H9 (cell line): Measurements from ENCODE around the gene RALGAPA2. TPM values are rescaled to one million over a fixed set of nuclear protein-coding genes. Genes with fewer than 3 reads are reported as not detected.

Experiments
- DNase-seq: peaks from one replicate; pipeline ENCODE4 v3.0.0-alpha.2; 2017
- H2AFZ ChIP-seq: one replicate; pipeline ENCODE4 v1.6.1; 2013; ENCODE audit warnings: mild to moderate bottlenecking, low read length, control low read depth, moderate library complexity
- H2AK5ac ChIP-seq: 2 replicates; pipeline ENCODE4 v1.6.1; 2013; ENCODE audit warnings: low read length, control low read depth, mixed read lengths; ENCODE audit not compliant: insufficient read length
- H2BK120ac ChIP-seq: one replicate; pipeline ENCODE4 v1.6.1; 2013; ENCODE audit warnings: low read depth, mild to moderate bottlenecking, low read length, control low read depth, inconsistent platforms; ENCODE audit not compliant: poor library complexity, severe bottlenecking
- H2BK12ac ChIP-seq: 2 replicates; pipeline ENCODE4 v1.6.1; 2013; ENCODE audit warnings: low read length, control low read depth, mixed read lengths, low read depth; ENCODE audit not compliant: insufficient read length
- H2BK15ac ChIP-seq: 2 replicates; pipeline ENCODE4 v1.6.1; 2013; ENCODE audit warnings: low read depth, low read length, control low read depth
- H2BK20ac ChIP-seq: one replicate; pipeline ENCODE4 v1.6.1; 2013; ENCODE audit warnings: low read depth, mild to moderate bottlenecking, low read length, control low read depth, inconsistent platforms; ENCODE audit not compliant: poor library complexity, severe bottlenecking
- H2BK5ac ChIP-seq: 2 replicates; pipeline ENCODE4 v1.6.1; 2013; ENCODE audit warnings: low read length, control low read depth, mixed read lengths; ENCODE audit not compliant: insufficient read length
- H3K14ac ChIP-seq: 2 replicates; pipeline ENCODE4 v1.6.1; 2013; ENCODE audit warnings: low read length, control low read depth; ENCODE audit not compliant: insufficient read depth
- H3K18ac ChIP-seq: 2 replicates; pipeline ENCODE4 v1.6.1; 2013; ENCODE audit warnings: low read depth, mild to moderate bottlenecking, mixed read lengths, low read length, control low read depth; ENCODE audit not compliant: insufficient read length
- H3K23ac ChIP-seq: 2 replicates; pipeline ENCODE4 v1.6.1; 2013; ENCODE audit warnings: low read length, control low read depth, mixed read lengths, low read depth; ENCODE audit not compliant: insufficient read length
- H3K23me2 ChIP-seq: 2 replicates; pipeline ENCODE4 v1.6.1; 2013; ENCODE audit warnings: low read depth, mild to moderate bottlenecking, mixed read lengths, low read length, control low read depth; ENCODE audit not compliant: insufficient read length, poor library complexity, severe bottlenecking
- H3K27ac ChIP-seq: 2 replicates; pipeline ENCODE4 v1.5.1; 2013; ENCODE audit warnings: low read length, control low read depth, mixed read lengths, low read depth; ENCODE audit not compliant: insufficient read length
- H3K27me3 ChIP-seq: 2 replicates; pipeline ENCODE4 v1.6.1; 2013; ENCODE audit warnings: low read length, control low read depth, inconsistent platforms; ENCODE audit not compliant: insufficient read depth
- H3K4ac ChIP-seq: 2 replicates; pipeline ENCODE4 v1.6.1; 2013; ENCODE audit warnings: low read depth, mild to moderate bottlenecking, control low read depth, inconsistent platforms, low read length, moderate library complexity
- H3K4me1 ChIP-seq: 2 replicates; pipeline ENCODE4 v1.6.1; 2013; ENCODE audit warnings: low read length, control low read depth, inconsistent platforms; ENCODE audit not compliant: insufficient read depth
- H3K4me2 ChIP-seq: 2 replicates; pipeline ENCODE4 v1.6.1; 2013; ENCODE audit warnings: low read length, control low read depth, mixed read lengths; ENCODE audit not compliant: insufficient read length, insufficient read depth
- H3K56ac ChIP-seq: 2 replicates; pipeline ENCODE4 v1.6.1; 2013; ENCODE audit warnings: low read depth, mild to moderate bottlenecking, mixed read lengths, low read length, control low read depth; ENCODE audit not compliant: insufficient read length
- H3K79me1 ChIP-seq: 2 replicates; pipeline ENCODE4 v1.6.1; 2013; ENCODE audit warnings: low read depth, mild to moderate bottlenecking, moderate library complexity, low read length, control low read depth, inconsistent platforms; ENCODE audit not compliant: insufficient read depth, poor library complexity, severe bottlenecking
- H3K79me2 ChIP-seq: 2 replicates; pipeline ENCODE4 v1.6.1; 2013; ENCODE audit warnings: low read length, control low read depth, inconsistent platforms; ENCODE audit not compliant: insufficient read depth
- H3K9ac ChIP-seq: 2 replicates; pipeline ENCODE4 v1.6.1; 2013; ENCODE audit warnings: low read length, control low read depth, mixed read lengths; ENCODE audit not compliant: insufficient read length; ENCODE audit errors: extremely low read depth
- H3K9me3 ChIP-seq: one replicate; pipeline ENCODE4 v1.6.1; 2013; ENCODE audit warnings: low read depth, low read length, inconsistent platforms; ENCODE audit not compliant: control insufficient read depth
- H3T11ph ChIP-seq: one replicate; pipeline ENCODE4 v1.6.1; 2013; ENCODE audit warnings: mild to moderate bottlenecking, low read length, control low read depth, inconsistent platforms
- H4K20me1 ChIP-seq: one replicate; pipeline ENCODE4 v1.6.1; 2013; ENCODE audit not compliant: control insufficient read depth, insufficient read length, insufficient read depth
- H4K5ac ChIP-seq: 2 replicates; pipeline ENCODE4 v1.6.1; 2013; ENCODE audit warnings: low read depth, mild to moderate bottlenecking, mixed read lengths, low read length, control low read depth; ENCODE audit not compliant: insufficient read length
- H4K8ac ChIP-seq: replicated peaks from 2 replicates; pipeline ENCODE4 v1.6.1; 2013; ENCODE audit warnings: low read length, control low read depth, mixed read lengths, low read depth; ENCODE audit not compliant: insufficient read length
- H4K91ac ChIP-seq: 2 replicates; pipeline ENCODE4 v1.6.1; 2013; ENCODE audit warnings: low read depth, mild to moderate bottlenecking, moderate library complexity, mixed read lengths, low read length, control low read depth; ENCODE audit not compliant: insufficient read length
- H3K27ac Mint-ChIP-seq, 3 experiments: 2 replicates in 2 of 3; 3 replicates in 1 of 3; pipeline ENCODE4 v1.8.0; 2020 to 2021; ENCODE audit warnings: mixed read lengths in 3 of 3, mild to moderate bottlenecking in 1 of 3, moderate library complexity in 1 of 3
- H3K27me3 Mint-ChIP-seq: 2 replicates; pipeline ENCODE4 v1.8.0; 2021; ENCODE audit warnings: low read depth, mild to moderate bottlenecking, moderate library complexity, mixed read lengths
- H3K36me3 Mint-ChIP-seq, 3 experiments: 2 replicates in 2 of 3; 3 replicates in 1 of 3; pipeline ENCODE4 v1.8.0; 2020 to 2021; ENCODE audit warnings: low read depth in 3 of 3, mixed read lengths in 3 of 3; ENCODE audit not compliant: insufficient read depth in 1 of 3
- H3K4me1 Mint-ChIP-seq, 2 experiments: 2 replicates each; pipeline ENCODE4 v1.8.0; 2020; ENCODE audit warnings: mixed read lengths in 2 of 2
- H3K4me3 Mint-ChIP-seq, 2 experiments: 2 replicates in 1 of 2; 3 replicates in 1 of 2; pipeline ENCODE4 v1.8.0; 2020 to 2021; ENCODE audit warnings: mild to moderate bottlenecking in 2 of 2, mixed read lengths in 2 of 2, moderate library complexity in 1 of 2
- H3K9me3 Mint-ChIP-seq, 2 experiments: 2 replicates in 1 of 2; 3 replicates in 1 of 2; pipeline ENCODE4 v1.8.0; 2020; ENCODE audit warnings: mild to moderate bottlenecking in 2 of 2, mixed read lengths in 2 of 2, moderate library complexity in 1 of 2
- CTCF ChIP-seq: fragments of 200-600 bp; sonication (generic); conservative IDR thresholded peaks from 3 replicates; pipeline ENCODE4 v1.8.0; 2021; ENCODE audit warnings: antibody characterized with exemption, mild to moderate bottlenecking
- WGBS: extraction: QIAGEN DNeasy Blood & Tissue Kit; methylation state at CpG from one replicate; pipeline ENCODE4 v1.1.7; 2013; ENCODE audit warnings: missing lambda C conversion rate, low lambda C conversion rate, mixed read lengths; ENCODE audit not compliant: insufficient read length; ENCODE audit errors: extremely low coverage; 5-methylcytosine and 5-hydroxymethylcytosine counted together
- total RNA-seq: library from RNA; stranded (reverse); gene quantifications from 2 replicates; pipeline ENCODE4 v1.2.1, GENCODE V29; 2021

The RALGAPA2 gene
- total RNA-seq, 1 experiment from 2014 or later: 16.6 TPM

DNA sequence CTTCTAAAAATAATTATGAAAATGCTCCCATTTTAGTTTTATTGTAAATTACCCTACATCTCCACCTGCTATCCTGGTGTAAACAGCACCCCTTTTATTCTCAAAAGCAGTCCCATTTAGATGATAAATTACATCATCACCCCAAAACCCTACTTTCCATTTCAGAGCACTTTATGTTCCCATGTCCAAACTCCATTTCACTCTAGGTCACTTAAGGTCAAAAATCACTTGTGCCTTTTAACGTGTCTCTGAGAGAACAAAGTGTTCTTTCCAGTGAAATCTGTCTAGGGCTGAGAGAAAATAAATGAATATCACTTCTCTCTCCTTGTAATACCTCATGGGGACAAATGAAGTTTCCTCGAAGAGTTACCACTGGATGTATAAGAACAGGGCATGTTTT lies 187.2 kb downstream of the RALGAPA2 start:
- H3K56ac ChIP-seq: no peak overlapping the region
- H4K8ac ChIP-seq: no peak overlapping the region
- H2BK15ac ChIP-seq: no peak overlapping the region
- Mint-ChIP-seq H3K4me1 (no peaks in the 10 kb centered on the region), H3K27ac (peak overlapping the region in 2 of 3 experiments; percentile 19 to 50; a peak in 2 of 7 replicates), H3K4me3 (no peak overlapping the region), H3K27me3 (no peaks in the 10 kb centered on the region; the same call in 1 of the 2 replicates), H3K36me3 (peaks cover 0 to 6% (median 4%) of the 10 kb centered on the region in 3 experiments; a peak in 5 of 7 replicates), H3K9me3 (no peaks in the 10 kb centered on the region)
- H4K20me1 ChIP-seq: no peaks in the 10 kb centered on the region
- H2BK120ac ChIP-seq: no peak overlapping the region
- H3K79me2 ChIP-seq: no peaks in the 10 kb centered on the region
- H3K4me1 ChIP-seq: no peaks in the 10 kb centered on the region
- H2BK5ac ChIP-seq: no peak overlapping the region
- H3K9me3 ChIP-seq: no peaks in the 10 kb centered on the region
- no peaks in the 10 kb centered on the region for H3K27me3 ChIP-seq
- H3K23me2 ChIP-seq: no peaks in the 10 kb centered on the region
- H2BK20ac ChIP-seq: no peak overlapping the region
- no peak overlapping the region for H3K9ac ChIP-seq
- no CpG with 5 or more reads among the region's 2 CpGs for WGBS
- no peak overlapping the region for H2AK5ac ChIP-seq
- no peak overlapping the region for H3T11ph ChIP-seq
- no peaks in the 10 kb centered on the region for H3K79me1 ChIP-seq
- H3K27ac ChIP-seq: no peak overlapping the region
- H4K5ac ChIP-seq: no peak overlapping the region
- no peak for DNase-seq
- no peak overlapping the region for H2BK12ac ChIP-seq
- no peak overlapping the region for H3K18ac ChIP-seq
- no peak overlapping the region for H4K91ac ChIP-seq
- TF ChIP-seq CTCF: no peak
- no peak overlapping the region for H3K23ac ChIP-seq
- no peak overlapping the region for H3K14ac ChIP-seq
- no peak overlapping the region for H2AFZ ChIP-seq
- H3K4me2 ChIP-seq: no peak overlapping the region
- no peak overlapping the region for H3K4ac ChIP-seq
